Left kidney (tissue), 8 donors: ENCODE results near the gene STK36. TPM values are rescaled to one million over a fixed set of nuclear protein-coding genes. Genes with fewer than 3 reads are reported as not detected.

Experiments used
- DNase-seq: peaks from one replicate; pipeline ENCODE4 v3.0.0-alpha.2; 2013
- long read RNA-seq, 8 donors: transcript quantifications; one replicate each; lab custom pipeline, GENCODE V29; 2026
- polyA plus RNA-seq: library from polyadenylated mRNA; unstranded; fragments of 120-200 nt; gene quantifications from one replicate; pipeline ENCODE4 v1.2.1, GENCODE V29; 2013; ENCODE audit not compliant: insufficient read length

STK36 gene, protein sequence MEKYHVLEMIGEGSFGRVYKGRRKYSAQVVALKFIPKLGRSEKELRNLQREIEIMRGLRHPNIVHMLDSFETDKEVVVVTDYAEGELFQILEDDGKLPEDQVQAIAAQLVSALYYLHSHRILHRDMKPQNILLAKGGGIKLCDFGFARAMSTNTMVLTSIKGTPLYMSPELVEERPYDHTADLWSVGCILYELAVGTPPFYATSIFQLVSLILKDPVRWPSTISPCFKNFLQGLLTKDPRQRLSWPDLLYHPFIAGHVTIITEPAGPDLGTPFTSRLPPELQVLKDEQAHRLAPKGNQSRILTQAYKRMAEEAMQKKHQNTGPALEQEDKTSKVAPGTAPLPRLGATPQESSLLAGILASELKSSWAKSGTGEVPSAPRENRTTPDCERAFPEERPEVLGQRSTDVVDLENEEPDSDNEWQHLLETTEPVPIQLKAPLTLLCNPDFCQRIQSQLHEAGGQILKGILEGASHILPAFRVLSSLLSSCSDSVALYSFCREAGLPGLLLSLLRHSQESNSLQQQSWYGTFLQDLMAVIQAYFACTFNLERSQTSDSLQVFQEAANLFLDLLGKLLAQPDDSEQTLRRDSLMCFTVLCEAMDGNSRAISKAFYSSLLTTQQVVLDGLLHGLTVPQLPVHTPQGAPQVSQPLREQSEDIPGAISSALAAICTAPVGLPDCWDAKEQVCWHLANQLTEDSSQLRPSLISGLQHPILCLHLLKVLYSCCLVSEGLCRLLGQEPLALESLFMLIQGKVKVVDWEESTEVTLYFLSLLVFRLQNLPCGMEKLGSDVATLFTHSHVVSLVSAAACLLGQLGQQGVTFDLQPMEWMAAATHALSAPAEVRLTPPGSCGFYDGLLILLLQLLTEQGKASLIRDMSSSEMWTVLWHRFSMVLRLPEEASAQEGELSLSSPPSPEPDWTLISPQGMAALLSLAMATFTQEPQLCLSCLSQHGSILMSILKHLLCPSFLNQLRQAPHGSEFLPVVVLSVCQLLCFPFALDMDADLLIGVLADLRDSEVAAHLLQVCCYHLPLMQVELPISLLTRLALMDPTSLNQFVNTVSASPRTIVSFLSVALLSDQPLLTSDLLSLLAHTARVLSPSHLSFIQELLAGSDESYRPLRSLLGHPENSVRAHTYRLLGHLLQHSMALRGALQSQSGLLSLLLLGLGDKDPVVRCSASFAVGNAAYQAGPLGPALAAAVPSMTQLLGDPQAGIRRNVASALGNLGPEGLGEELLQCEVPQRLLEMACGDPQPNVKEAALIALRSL (N-terminal part only)
- polyA plus RNA-seq = 115 TPM
- long read RNA-seq, donor 1, full-length matches to known transcripts = 6 of 27 reads
- long read RNA-seq, donor 1, partial matches to known transcripts = 21 of 27 reads
- long read RNA-seq, donor 1, other reads (novel, unspliced or antisense) = 0 of 27 reads
- long read RNA-seq, donor 2, partial matches to known transcripts = 5 of 7 reads
- long read RNA-seq, donor 2, other reads (novel, unspliced or antisense) = 0 of 7 reads
- long read RNA-seq, donor 3 = 0 reads
- long read RNA-seq, donor 4 = 0 reads
- long read RNA-seq, donor 5 = 0 reads
- long read RNA-seq, donor 6 = 0 reads
- long read RNA-seq, donor 7, full-length matches to known transcripts = 6 of 51 reads
- long read RNA-seq, donor 7, partial matches to known transcripts = 45 of 51 reads
- long read RNA-seq, donor 7, other reads (novel, unspliced or antisense) = 0 of 51 reads
- long read RNA-seq, donor 8, full-length matches to known transcripts = 1 of 1 reads
- long read RNA-seq, donor 8, partial matches to known transcripts = 0 of 1 reads
- long read RNA-seq, donor 8, other reads (novel, unspliced or antisense) = 0 of 1 reads

DNA sequence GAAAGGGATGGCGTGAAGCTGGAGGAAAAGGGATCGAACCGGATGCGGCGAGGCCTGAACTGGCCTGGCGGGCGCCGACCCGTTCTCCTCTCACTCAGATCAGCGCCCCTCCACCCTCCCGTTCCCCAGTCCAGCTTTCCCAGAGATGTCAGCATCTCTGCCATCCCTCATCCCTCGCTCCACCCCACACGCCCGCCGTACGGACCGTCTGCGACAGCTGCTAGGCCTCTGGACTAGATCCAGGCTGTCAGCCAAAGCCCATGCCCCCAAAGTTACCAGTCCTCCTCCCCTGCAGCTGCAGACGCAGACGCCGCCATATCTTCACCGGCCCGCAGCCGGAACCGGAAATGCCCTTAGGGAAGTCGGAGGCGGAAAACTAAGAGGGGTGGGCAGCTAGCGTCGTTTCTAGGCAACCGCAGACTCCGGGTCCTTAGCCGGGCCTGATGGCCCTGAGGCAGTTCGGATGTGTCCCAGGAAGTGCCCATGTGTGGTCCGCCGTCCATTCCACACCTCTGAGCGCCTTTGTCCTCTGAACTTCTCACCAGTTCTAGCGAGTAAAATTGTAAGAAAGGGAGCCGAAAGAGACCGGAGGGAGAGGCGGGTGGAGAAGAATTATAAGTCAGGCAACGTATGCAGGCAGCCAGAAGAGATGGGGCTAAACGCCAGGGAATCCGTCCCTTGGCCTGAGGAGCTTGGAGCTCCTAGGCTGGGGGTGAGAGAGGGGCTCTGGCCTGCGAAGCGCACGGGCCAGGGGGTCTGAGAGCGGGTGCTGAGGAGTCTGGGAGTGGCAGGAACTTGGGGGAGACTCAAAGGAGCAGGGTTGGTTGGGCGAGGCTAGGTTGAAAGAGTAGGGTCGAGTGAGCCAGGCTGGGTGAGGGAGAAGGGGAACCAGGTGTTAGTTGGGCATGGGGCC, at the start of gene STK36, which contains the start of gene RNF25:
STK36 (plus strand) TSS at position 433 of the 913 bp plus-strand sequence. CDS start 744 bp downstream, outside the sequence.
RNF25 (minus strand) TSS at position 349 of the 913 bp plus-strand sequence; CDS start at position 317, 32 bp downstream.
- peak; percentile 87 for DNase-seq

DNA sequence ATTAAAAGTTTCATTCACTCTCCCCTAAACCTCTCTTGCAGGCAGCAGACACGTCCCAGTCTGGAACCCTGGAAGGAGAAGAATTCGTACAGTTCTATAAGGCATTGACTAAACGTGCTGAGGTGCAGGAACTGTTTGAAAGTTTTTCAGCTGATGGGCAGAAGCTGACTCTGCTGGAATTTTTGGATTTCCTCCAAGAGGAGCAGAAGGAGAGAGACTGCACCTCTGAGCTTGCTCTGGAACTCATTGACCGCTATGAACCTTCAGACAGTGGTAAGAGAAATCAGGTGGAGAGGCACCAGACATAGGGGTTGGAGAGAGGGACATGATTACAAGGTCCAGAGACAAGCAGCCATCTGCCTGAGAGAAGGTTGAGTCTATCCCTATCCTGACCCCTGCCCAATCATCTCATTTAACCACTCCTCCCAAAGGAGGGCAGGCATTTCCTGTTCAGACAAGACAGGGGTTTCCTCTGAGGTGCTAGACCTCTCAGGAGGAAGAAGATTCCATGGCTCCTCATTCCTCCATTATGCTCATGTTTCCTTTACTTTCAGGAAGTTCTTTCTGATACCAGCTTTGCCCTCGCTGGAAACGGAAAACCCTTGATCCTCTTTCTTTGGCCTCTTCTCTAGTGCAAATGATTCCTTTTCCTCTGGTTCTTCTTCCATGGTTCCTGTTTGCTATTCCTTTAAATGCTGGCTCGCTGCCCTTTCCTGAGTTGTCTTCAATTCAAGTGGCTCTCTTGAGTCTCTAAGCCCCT, 49.1 kb upstream of the STK36 start:
- no peak for DNase-seq

DNA sequence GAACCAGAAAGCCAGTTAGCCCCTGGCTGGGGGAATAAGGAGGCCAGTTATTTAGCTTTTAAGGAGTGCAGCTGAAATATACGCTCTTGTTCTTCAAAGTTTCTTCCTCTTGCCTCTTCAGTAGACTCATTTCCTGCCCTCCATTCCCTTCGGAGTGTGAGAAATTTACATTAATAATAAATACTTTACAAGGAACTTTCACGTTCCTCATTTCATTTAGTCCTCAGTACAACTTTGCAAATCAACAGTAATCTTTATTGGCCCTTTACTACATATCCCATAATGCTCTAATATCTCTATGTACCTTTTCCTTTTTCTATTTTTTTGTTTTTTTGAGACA, 48.5 kb upstream of the STK36 start:
- no peak for DNase-seq

DNA sequence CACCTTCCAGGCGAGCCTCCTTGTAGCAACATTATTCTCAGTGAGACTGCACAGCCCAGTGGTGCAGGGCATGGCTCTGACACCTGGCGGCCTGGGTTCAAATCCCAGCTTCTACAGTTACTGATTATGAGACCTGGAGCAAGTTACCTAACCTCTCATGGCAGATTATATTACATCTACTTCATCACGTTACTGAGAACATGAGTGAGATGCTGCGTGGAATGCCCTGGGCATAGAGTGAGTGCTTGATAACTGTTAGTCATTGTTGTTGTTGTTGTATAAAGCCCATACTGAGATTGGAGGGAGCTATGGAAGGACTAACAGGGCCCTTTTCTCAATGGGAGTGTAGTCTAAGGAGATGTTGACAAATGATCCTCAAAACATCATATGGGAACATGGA, 45.5 kb upstream of the STK36 start:
- no peak for DNase-seq

DNA sequence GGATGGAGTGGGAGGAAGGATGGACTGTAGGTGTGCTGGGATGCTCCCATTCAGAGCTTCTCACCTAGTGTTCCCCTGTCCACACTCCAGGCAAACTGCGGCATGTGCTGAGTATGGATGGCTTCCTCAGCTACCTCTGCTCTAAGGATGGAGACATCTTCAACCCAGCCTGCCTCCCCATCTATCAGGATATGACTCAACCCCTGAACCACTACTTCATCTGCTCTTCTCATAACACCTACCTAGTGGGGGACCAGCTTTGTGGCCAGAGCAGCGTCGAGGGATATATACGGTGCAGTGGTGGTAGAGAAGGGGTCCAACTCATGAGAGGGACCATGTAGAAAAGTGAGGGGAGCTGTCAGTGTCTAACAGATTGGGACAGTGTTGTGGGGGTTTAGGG, 43.9 kb upstream of the STK36 start:
- DNase-seq = no peak

DNA sequence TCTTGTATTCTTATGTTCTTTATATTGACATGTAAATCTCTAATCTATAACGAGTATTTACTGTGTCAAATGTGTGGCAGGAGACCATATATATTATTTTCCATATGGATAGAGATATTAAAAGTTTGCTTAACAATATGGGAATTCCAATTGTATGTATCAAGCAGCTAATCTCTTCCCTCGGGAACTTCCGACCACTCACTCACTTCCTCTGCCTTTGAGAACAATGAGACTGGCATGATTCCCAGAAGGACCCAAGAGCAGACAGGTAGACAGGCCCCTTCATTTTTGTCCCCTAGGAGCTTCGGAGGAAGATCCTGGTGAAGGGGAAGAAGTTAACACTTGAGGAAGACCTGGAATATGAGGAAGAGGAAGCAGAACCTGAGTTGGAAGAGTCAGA, 40.0 kb upstream of the STK36 start:
- DNase-seq = no peak

DNA sequence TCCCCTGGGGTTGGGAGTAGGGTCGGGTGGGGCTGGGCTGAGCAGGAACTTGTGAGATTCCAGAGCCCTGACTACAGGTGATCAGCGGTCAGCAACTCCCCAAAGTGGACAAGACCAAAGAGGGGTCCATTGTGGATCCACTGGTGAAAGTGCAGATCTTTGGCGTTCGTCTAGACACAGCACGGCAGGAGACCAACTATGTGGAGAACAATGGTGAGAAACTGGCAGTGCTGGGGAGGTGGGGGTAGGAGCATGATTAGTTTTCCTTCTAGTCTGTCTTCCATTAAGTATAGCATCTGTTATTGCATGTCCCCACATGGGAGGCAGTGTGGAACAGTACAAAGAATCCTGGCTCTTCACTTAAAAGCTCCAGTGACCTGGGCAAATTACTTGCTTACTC, 36.2 kb upstream of the STK36 start:
- DNase-seq = no peak

DNA sequence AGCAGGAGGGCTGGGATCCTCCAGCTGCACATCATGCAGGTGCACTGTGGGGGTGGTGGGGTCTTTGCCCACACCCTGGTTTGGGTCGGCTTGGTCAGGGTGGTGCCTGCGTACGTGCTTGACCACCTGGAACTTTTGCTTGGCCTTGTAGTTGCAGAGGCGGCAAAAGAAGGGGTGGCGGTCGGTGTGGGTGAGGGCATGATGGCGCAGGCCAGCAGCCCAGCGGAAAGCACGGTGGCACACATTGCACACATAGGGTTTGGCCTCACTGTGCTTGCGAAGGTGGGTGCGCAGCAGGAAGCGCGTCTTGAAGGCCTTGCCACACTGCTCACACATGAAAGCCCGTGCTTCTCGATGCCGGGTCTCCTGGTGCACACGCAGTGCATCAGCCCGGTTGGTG, 33.5 kb upstream of the STK36 start:
- no peak for DNase-seq

DNA sequence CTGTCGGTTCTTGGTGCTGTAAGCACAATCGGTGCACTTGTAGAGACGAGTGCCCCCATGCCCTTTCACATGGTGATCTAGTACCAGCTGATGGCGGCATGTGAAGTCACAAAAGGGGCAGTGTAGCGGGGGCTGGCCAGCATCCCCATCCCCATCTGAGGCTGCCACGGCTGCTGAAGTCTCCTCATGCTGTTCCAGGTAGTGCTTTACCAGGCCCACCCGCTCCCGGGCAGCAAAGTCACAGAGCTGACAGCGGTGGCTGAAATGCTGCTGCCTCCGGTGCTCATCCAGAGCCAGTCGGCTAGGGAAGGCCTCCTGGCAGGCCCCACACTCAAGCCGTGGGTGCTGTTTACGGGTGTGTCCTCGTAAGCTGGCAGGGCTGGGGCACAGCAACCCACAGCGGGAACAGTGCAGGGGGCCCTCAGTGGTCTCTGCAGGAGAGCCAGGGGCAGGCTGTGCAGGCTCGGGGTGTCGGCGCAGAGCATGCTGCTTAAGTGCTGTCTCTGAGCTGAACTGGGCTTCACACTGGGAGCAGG, 29.7 kb upstream of the STK36 start:
- no peak for DNase-seq

DNA sequence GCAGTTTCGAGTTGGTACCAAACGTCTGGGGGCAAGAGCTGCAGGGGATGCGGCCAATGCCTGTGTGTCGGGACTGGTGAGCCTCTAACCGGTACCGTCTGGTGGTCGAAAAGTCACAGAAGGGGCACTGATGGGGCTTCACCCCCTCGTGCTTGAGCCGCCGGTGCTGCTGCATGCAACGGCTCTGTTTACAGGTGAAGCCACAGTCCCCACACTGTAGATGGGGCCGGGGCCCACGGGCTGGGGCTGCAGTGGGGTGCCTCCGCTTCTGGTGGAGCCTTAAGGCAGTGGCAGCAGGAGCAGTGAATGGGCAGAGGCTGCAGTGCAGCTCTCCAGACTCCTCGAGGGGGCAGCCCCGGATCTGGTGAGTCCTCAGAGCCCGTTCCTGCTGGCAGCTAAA, 29.1 kb upstream of the STK36 start:
- DNase-seq = no peak

DNA sequence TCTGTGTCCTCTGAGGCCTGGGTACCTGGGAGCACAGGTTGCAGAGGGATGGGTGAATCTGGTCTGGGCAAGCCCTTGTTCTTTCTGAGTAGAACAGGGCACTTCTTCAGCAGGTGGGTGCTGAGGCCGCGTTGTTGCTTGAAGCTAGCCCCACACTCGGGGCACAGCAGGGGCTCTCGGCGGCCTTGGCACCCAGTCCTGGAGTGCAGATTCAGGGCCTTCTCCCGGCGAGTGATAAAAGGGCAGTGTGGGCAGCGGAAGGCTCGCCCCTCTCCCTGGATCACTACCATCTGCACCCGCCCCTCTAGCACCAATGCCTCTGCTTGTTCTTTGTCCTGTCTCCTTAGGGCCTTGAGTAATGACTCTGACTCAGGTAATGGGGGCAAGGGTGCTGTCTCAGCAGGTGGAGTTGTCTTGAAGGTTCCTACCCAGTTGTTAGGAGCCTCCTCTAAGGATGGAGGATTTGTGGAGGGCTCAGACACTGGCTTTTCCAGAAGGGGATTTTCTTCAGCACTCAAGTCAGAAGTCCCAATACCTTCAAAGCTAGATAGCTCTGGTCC, 28.1 kb upstream of the STK36 start:
- no peak for DNase-seq

DNA sequence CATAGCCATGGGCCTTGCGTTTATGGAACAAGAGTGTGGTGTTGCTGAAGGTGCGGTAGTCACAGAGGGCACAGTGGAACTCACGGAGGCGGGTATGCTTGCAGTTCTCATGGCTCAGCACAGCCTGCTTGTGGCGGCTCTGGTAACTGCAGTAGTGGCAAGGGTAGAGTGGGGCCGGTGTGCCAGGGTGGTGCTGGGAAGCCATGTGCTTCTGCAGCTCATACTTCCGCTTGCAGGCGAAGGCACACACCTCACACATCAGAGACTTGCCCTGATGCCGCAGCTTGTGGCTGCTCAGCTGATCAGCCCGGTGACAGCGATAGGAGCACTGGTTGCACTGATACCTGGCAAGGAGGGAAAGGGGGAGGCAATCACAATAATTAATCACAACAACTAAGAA, 27.2 kb upstream of the STK36 start:
- no peak for DNase-seq

DNA sequence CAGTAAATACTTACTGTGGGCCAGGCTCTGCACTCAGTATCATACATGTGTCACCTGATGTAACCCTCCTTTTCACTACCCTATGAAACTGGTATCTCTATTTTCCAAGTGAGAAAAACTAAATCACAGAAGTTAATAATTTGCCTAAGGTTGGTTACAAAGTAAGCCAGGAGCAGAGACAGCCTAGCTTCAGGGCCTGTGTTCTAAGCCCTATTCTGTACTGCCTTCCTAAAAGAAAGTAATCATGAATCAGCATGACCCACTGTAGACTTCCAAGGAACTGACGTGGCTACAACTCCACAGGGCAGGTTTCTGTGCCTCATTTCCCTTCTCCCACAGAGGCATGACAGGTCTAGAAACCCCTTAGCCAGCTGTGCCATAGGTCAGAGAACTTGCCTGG, 26.8 kb upstream of the STK36 start:
- DNase-seq = no peak

DNA sequence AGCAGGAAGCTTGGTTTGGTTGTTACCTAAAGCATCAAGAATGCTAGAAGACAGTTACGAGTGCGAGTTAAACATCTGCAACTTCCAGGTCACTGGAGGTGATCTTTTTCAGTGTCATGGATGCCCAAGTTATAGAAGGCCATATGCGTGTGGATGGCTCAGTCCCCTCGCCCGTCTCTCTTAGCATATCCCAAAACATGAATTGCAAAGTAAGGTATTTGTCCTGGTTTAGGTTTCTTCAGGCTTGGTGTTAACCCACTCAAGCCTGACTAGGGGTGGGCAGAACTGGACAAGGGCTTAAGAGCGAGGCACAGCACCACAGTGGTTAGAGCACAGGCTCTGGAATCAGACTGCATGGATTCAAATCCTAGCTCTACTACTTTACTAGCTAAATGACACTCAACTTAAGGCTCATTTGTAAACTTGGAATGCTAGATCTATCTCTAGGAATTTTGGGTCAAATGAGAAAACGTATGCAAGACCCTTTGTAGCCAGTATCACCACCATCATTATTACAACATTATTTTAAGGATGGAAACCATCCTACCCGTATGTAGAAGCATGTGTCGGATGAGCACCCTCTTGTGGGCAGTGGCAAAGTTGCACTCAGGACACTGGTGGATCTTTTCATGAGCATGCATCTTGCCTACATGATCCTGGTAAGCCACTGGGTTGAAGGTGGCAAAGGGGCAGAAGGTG, 23.6 kb upstream of the STK36 start:
- DNase-seq = peak; percentile 28

DNA sequence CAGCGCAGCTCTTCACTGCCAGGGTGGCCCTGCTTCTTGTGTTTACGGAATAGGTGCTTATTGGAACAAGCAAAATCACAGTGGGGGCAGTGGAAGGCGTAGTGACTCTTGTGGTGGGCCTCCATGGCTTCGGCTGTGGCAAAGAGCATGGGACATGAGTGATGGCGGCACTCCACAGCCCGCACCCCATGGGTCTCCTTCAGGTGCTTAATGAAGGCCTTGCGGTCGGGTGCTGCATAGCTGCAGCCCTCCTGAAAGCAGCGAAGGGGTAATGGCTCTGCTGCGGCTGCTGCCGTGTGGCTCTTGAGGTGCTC, 23.1 kb upstream of the STK36 start:
- no peak for DNase-seq

DNA sequence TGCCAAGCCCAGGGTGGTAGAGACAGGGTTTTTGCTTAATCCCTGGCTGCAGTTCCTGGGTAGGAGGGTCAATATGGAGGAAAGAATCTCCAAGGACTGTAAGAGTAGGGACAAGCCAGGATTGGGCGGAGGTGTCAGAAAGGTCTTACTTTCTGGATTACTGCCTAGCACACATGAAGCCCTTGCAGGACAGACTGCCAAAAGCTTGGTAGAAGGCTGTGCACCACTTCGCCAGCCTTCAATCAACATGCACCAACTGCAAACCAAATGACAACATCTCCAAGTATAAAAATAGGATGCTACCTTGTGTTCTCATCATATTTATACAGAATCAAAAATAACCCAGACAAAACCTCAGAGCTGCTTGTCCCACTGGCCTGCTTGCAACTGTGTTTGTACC, 16.1 kb upstream of the STK36 start:
- no peak for DNase-seq

DNA sequence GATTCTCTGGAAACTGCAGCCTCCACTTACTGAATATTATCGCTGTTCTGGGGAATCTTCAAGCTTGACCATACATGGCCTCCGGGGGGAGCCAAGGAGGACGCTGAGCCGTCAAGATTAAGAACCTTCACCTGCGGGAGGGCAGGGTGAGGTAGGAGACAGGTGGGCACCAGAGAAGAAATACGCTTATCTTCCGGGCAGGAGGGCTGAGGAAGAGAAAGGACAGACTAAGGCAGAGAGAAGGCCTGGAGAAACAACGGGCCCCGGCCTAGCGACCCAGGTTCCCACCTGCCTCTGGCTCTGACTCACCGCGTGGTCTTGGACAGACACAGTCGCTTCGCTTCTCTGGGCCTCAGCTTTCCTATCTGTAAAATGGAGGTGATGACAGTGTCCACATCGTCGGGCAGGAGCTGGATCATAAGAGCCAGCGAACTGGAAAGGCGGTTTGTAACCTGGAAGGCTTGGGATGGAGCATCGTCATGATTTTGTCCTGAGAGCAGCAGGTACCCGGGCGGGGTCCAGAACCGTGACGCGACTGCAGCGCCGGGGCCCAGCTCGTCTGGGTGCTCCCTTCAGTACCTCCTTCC, 13.1 kb upstream of the STK36 start:
- DNase-seq = peak; percentile 42
